NCI-H1930 (cell line): ENCODE results near the gene HJV.

Experiments
- DNase-seq, 2 experiments: peaks; one replicate each; lab custom pipeline; 2025; lab: John Stamatoyannopoulos, UW

The HJV gene

DNA sequence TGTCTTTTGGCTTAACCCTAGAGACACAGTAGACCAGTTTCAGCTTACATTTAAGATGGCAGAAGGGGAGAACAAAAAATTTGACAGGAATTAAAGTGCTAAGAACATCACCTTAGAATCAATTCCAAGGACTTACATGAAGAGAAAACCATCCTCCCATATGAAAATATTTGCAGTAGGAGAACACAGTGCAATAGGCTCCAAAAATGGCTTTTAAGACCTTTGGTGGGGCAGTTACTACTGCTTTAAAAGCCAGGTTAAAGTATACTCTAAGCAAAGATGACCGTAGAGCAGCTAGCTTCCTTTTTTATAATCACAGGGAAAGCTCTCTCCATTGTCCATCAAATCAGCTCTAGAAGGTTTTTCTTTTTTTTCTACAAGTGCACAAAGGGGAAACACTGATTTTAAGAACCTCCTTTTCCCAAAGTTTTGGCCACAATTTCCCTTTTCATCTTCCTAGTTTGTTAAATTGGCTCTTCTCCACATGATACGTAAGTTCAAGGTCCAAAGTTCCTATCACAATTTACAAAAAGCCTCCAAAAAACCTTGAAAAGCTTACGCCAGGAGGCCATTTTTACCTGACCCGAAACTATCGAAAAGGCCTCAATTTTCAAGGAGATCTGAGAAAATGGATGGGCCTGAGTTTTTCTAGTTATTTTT is 28.4 kb downstream of the HJV start:
- DNase-seq = no peak

DNA sequence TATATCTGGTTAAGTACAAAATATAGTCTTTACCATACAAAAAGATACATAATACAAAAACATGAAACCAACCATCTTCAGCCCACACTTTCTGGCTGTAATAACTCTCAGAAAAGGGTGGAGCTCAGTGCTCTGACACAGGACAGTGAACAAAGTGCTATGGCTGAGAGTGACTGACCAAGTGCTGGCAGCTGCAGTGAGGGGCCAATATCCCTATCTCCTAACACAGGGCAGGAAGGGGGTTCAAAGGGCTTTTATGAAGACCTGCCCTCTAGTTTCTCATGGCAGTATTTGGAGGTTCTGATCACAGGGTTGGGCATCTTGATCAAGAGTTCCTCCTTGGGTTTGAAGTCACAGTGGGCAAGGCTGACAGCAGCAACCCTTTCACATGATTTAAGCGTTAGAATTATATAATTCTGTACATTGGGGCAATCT is 29.0 kb downstream of the HJV start:
- no peak for DNase-seq

- no peak for DNase-seq
Measured at GRCh38 chr1:145991735-145992412, 29.7 kb downstream of the HJV start.

DNA sequence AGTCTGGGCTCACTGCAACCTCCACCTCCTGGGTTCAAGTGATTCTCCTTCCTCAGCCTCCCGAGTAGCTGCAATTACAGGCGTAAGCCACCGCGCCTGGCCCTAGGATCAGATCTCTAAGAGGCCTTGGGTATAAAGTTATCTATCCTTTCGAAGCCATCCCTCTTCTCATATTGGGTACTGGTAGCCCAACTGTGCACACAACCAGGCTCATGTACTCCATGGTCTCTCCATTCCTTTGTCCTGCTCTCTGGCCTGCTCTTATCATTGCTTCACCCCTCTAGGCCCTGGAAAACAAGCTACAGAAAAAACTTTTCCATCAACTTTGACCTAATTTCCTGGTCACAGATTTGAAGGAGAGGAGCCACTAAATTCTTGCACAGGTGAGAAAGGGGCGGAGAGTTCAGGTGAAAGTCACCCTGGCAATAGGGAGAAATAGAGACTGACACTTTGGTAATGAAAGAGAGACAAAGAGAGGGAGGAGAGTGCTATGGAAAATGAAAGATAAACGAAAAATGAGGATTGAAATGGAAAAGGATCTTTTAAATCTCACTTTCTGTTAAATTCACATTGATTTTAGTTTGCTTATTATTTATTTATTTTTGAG is 31.2 kb downstream of the HJV start:
- DNase-seq = no peak

GRCh38 chr1:145988773-145989172 is 32.8 kb downstream of the HJV start:
- no peak for DNase-seq

- no peak for DNase-seq
Measured at GRCh38 chr1:145987926-145988325, 33.6 kb downstream of the HJV start.

- DNase-seq = no peak
Measured at GRCh38 chr1:145986551-145986950, 35.0 kb downstream of the HJV start.

- no peak for DNase-seq
Measured at GRCh38 chr1:145985502-145986439, 35.8 kb downstream of the HJV start.

GRCh38 chr1:145985129-145985501 is 36.4 kb downstream of the HJV start:
- no peak for DNase-seq

- no peak for DNase-seq
Measured at GRCh38 chr1:145983960-145984830, 37.3 kb downstream of the HJV start.

DNA sequence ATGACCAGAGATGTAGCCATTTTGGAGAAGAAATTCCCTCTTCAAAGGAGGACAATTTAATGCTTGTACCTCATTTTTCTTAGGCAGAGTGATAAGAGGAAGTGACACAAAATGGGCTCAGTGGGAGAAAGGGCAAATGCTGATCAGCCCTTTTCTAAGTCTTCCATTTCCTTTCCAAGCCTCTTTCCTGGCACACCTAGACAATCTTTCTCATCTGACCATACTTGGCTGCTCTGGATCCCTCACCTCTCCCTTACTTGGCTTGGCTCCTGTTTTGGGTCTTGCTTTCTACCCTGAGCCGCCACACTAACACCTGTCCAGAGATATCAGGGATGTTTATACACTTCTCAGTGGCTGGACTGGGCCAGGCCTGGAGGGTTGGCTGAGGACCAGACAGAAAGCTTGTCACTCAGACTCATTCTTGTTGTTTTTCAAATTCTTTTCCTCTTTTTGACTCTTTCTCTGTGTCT is 38.3 kb downstream of the HJV start:
- DNase-seq = no peak

GRCh38 chr1:145982010-145982723 is 39.4 kb downstream of the HJV start:
- no peak for DNase-seq

DNA sequence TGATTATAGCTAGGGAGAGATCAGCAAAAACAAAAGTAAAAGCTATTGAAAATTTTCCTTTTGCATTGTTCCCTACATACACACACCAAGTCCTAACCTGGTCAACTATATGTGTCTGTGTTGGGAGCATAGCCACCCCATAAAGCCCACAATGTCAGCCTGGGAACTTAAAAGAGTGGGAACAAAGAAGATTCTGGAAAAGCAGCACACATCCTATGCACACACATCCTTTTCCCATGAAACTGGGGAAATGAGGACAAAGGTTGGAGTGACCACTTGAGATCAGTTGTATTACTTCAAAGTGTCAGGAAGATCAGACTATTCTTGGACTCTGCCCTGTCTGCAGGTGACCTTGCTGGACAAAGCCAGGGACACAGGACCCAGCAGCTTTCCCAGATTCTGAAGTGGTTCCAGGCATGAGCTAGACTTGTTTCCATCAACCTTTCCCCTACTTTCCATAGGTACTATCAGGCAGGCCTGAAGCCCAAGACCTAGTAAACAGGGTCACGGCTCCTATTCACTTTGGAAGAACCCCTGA is 41.0 kb downstream of the HJV start:
- no peak for DNase-seq

DNA sequence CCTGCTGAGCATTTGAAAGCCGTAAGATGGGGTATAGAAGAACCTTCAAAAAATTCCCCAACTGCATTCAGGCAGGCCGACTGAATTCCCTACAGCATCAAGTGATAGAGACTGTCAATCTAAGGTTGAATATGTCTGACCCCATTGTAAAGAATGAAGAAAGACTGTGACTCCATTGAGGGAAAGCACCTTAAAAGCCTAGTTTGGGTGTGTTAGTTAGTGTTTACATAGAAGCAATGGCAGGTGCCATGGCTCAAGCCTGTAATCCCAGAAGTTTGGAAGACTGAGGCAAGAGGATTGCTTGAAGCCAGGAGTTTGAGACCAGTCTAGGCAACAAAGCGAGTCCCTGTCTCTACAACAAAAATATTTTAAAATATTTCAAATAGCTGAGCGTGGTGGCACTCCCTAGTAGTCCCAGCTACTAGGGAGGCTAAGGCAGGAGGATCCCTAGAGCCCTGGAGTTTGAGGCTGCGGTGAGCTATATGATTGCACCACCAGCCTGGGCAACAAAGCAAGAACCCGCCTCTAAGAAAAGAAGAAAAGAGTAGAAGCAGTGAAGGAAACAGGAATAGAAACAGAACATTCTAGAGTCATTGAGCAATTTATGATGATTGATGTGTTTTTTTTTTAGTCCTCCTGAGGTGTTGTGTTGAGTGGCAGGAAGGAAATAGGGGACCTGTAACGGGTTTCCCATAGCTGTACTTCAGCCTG is 41.6 kb downstream of the HJV start:
- DNase-seq = no peak

GRCh38 chr1:145978854-145979745 is 42.4 kb downstream of the HJV start:
- DNase-seq = peak; percentile 25 to 29

- no peak for DNase-seq
Measured at GRCh38 chr1:145978471-145978853, 43.1 kb downstream of the HJV start.

GRCh38 chr1:145977486-145978470 is 43.8 kb downstream of the HJV start:
- DNase-seq = peak; percentile 56 to 58
